NCI-H2107 (cell line): ENCODE data around the gene FDX1.
A peak's percentile ranks its signal among the peaks of the same experiment; 100 is the strongest.

Experiments
- DNase-seq: peaks from one replicate; lab custom pipeline; 2025; lab: John Stamatoyannopoulos, UW

The FDX1 gene

DNA sequence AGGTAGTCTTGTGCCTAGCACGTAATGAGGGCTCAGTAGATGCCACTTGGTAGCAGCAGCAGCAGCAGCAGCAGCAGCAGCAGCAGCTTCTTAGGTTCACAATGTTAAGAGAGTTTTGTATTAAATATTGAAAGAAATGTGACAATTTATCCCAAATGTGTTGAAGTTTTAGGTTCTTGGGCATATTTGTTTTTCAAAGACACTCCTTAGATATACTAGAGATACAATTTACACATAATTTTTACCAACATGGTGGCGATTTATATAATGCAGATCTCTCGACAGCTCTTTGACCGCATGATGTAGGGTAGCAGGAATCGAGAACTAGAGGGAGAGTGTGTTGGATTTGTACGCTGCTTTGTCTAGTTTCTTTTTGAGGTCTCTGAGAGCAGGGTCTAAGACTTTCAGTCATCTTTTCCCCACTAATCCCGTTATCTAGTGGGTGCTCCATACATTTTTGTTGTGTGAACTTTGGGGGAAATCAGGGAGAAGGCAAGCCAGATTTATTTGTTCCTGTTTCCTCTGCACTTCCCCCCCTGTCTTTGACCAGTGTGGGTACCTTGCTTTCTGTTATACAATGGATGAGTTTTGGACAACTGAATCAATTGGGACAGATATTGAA lies 1.4 kb downstream of the FDX1 start:
- DNase-seq: no peak

DNA sequence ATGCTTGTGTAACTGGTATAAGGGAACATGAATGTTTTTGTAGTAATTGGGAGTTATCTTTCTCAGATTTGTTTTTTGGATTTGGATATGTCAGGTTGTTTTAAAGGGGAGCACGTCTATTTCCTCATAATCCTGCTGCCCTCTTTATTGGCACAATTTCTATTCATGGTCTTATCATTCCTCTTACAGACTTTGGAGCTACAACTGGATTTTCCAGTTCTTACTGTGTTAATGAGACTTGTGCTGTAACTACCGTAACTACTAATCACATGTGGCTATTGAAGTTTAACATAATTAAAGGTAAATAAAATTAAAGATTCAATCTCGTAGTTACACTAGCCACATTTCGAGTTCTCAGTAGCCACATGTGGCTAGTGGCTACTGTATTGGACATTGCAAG lies 1.9 kb downstream of the FDX1 start:
- no peak for DNase-seq

DNA sequence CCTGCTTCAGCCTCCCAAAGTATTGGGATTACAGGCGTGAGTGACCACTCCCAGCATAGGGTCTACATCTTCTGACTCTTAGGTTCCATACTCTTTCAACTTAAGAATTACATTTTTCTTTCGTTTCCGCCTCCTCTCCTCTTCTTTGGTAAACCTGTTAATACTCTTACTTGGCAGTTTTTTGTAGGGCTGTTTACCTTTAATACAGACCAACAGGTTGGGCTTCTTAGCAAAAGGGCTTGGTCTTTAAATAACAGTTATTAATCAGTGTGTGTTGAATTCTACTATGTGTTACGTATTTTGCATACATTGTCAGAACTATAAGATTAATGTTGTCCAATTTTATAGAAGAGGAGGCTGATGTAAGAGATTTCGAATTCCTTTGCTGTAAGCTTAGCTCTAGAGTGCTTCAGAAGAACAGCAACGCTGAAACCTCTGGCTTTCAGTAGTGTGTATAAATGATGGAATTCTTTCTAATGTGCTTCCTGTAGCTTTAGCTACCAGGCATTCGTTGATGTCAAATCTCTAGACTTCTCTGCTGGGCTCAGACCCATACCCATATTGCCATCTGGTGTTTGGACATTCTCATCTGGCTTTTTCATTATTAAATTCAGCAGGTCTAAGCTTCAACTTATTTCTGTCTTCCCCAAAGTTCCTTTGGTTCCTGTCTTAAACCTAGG lies 3.1 kb downstream of the FDX1 start:
- DNase-seq: no peak

DNA sequence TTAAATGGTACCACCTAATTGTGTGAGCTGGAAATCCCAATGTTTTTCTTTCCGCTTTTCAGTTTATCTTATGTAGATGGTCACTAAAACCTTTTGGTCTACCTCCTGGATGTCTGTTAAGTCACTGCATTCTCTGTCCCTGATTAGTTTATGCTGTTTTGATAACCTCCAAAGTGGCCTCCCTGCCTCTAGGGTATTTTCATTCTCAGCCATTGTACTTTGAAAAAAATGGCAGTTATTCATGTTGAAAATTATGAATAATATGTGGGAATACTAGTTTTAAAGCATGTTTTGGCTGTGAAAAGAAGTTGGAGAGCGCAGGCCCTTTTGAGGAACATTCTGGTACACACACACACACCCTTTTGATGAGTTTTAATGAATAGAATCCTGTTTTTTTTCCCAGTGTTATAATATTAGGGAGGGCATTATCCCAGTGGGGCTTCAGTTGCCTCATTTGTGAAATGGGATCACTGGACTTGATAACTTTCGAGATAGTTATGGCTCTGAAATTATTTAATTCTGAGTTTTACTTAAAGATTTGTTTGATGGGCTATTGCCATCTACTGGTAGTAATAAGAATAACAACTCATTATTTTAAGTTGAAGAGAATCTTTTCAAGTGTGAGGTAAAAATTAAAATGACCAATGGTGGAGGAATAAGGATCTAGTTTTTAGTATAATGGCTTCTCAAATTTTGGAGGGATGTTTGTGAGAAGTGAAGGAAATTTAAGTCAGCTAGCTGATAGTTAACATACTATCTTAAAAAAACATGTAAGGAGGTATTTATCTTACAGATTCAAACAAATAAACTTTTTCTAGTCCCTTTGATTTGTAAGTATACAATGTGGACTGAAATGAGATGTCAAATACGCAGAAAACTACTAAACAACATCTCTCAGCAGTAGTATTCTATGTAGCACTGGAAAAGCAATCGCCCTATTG lies 3.9 kb downstream of the FDX1 start:
- no peak for DNase-seq

DNA sequence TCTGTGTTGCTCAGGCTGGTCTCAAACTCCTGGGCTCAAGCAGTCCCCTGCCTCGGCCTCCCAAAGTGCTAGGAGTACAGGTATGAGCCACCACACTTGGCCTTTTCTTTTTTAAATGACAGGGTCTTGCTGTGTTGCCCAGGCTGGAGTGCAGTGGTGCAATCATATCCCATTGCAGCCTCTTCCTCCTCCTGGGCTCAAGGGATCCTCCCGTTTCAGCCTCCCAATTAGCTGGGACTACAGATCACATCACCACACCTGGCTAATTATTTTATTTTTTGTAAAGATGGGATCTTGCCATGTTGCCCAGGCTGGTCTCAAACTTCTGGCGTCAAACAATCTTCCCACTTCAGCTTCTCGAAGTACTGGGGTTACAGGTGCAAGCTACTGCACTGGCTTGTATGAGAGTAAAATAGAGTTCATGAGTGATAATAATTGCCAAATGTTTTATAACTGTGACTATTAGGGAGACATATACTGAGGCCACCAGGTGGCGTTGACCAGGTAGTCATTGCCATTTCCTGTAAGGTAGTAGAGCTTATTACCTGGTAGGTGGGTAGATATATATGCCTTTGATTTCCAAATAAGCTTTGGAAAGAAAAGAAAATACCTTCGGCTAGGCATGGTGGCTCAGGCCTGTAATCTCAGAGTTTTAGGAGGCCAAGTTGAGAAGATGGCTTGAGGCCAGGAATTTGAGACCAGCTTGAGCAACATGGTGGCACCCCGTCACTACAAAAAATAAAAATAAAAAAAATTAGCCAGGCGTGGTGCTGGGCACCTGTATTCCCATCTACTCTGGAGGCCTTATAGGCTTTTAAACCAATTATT lies 5.4 kb downstream of the FDX1 start:
- DNase-seq: no peak

DNA sequence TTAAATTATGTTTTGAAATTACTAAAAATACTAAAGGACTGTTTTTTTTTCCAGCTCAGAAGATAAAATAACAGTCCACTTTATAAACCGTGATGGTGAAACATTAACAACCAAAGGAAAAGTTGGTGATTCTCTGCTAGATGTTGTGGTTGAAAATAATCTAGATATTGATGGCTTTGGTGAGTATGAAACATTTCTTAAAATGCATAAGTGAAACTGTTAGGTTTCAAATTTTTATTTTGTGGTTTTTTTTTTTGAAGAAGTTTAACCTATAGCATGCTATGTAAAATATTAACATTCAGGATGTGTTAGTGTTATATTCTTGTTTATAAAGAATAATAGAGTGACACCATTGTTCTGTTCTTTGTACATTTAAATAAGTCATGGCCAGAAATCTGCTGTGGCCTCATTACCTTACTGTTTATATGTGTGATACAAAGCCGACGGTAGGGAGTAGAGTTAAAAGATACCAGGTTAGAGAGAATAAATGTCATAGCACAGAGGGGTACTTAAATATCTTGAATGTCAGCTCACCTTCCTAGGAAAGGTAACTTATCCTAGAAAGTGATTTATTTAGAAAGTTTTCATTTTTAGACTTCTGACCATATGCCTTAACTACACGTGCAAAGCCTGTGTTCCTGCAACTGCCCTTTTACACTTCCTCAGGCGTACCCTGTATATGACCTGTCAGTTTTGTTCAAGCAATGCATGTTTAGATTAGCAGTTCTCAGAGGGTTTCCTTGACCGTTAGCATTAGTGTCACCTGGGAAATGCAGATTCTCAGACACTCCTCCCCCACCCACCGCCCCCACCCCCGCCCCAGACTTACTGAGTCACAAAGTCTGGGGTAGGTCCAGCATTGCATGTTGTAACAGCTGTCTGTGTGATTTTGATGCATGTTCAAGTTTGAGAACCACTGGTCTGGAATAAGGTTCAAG lies 6.3 kb downstream of the FDX1 start:
- no peak for DNase-seq

DNA sequence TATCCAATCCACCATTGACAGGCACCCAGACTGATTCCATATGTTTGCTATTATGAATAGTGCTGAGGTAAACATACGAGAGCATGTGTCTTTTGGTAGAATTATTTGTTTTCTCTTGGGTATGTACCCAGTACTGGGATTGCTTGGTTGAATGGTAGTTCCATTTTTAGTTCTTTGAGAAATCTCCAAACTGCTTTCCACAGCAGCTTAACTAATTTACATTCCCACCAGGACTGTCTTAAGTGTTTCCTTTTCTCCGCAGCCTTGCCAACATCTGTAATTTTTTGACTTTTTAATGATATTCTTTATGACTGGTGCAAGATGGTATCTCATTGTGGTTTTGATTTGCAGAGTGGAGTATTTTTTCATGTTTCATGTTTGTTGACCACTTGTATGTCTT lies 8.3 kb downstream of the FDX1 start:
- no peak for DNase-seq

DNA sequence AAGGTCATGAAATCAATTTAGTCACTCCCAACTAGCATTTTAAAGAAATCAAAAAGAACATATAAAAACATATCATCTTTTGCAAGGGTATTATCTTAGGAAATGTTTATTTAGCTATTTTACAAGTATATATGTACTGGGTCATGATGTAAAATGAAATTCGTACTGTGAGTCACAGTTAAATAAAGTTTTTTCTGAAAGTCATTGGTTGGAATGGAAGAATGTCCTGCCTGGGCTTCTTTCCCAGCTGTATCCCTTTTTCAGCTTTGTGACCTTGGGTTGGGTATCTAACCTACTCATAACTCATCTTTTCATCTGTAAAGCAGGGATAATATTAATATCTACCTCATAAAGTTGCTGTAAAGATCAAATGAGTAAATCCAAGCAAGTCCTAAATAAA lies 15.7 kb downstream of the FDX1 start:
- DNase-seq: no peak

DNA sequence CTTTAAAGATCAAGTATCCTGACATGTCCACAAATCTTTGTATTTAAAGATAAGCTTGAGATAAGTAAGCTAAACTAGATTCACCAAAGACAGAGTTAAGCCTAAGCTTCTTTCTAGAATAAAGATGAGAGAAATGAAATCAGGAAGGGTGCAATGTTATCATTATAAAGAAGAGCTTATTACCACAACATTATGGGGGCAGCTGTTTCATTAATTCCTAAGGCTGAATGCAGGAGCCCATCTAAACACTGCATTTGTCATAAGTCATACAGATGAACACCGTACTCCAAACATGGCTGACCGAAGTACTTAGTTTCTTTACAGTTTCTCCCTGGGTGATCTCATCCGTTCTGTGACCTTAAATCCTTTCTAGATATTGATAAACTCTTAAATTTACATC lies 16.3 kb downstream of the FDX1 start:
- DNase-seq: no peak

DNA sequence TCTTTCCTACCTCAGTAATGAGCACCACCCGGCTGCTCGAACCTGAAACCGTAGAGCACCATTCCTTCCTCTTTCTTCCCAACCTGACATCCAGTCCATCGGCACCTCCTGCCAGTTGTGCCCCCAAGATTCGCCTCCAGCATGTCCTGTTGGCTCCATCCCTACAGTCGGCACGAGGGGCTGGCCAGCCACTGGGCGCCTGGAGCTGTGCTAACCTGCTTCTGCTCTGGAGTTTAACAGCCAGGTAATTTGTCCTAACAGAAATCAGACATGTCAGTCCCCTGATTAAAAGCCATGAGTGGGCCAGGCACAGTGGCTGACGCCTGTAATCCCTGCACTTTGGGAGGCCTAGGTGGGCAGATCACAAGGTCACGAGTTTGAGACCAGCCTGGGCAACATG lies 16.8 kb downstream of the FDX1 start:
- DNase-seq: no peak

DNA sequence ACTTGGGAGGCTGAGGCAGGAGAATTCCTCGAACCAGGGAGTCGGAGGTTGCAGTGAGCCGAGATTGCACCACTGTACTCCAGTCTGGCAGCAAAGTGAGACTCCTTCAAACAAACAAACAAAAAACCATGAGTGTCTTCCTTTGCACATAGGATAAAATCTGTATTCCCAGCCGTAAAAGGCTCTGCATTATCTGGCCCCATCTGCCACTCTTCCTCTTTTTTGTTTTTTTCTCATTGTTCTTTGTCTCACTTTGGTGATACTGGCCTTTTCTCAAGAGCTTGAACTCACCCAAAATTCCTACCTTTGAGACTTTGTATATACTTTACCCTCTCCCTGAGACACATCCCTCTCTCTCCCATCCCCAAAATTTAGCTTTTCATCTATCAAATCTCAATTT lies 17.6 kb downstream of the FDX1 start:
- DNase-seq: no peak

DNA sequence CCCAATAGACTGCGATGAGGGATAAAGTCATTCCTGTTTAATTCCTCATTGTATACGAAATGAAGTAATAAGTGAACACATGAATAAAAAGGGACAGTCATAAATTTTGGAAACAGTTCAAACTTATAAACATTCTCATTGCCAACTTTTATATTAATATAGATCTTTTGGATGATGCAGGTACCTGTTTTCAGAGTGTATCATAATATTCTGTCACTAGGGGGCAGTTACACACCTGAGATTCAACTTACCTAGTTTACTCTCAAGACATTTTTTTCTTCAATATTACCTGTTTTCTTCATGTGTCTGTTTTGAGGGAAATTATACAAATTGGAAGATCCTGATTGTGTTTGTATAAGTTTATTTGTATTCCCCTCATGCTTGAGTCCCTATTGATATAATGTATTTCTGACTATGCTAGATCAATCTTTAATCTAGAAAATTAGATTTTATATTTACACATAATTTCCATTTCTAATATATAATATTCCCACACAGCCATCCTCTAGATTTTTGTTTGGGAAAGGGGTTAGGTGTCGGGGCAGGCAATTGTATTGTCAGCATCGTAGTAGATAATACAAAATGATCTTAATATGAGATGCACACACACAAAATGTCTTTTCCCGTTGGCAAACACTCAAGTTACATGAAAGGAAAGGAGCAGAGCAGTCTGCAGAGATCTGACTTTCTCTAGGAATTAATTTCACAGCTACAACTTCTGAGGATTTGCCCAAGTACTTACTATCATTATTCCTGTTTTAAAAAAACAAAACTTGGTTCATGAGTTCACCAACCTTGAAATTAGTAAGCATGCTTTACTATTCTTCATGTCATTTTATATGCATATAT lies 18.4 kb downstream of the FDX1 start:
- no peak for DNase-seq

DNA sequence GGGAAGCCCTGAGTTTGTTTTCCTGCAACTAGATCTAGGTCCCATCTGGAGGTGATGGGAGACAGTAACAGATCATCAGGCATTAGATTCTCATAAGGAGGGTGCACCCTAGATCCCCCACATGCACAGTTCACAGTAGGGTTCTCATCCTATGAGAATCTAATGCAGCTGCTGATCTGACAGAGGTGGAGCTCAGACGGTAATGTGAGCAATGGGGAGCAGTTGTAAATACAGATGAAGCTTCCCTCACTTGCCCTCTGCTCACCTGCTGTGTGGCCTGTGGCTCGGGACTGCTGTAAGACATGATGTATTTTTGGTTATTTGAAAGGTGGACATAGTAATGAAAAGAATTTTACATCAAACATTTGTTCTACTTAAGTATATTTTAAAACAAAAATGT lies 20.5 kb downstream of the FDX1 start:
- DNase-seq: no peak

DNA sequence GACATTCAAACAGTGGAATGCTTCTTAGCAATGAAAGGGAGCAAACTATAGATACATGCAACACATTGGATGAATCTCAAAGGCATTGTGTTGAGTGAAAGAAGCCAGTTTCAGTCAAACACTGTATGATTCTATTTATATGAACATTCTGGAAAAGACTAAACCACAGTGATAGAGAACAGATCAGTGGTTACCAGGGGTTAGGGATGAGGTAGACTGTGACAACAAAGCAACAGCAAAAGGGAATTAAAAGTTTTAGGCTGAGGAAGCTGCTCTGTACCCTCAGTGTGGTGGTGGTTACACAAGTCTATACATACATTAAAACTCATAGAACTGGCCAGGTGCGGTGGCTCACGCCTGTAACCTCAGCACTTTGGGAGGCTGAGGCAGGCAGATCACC lies 23.0 kb downstream of the FDX1 start:
- no peak for DNase-seq

DNA sequence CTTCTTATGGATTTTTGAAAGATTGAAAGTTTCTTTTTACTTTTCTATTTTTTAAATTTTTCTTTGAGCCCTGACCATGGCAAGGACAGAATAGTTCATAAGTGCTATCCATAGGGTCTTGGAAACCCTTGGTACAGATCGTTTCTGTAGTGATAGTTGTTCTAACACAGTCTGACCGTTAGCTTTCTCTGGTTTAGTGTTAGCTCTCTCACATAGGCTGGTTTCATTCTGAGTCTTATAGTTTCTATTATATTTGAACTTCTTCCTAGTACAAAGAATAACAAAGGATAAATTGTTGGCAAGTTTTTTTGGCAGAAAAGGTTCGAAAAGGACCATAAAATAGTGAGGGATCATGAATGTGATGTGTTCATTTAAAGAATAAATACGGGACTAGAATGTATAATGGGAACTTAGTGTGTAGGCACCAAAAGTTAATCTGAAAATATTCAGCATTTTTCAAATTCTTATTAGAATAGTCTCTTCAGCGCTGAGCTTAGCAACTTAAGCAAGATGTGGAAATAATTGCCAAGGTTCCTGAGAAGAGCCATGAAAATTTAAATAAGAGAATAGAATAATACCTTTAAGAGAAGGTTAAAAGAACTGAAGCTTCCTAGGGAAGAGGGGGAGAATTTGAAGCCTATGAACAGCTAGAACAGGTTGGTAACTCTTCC lies 24.1 kb downstream of the FDX1 start:
- DNase-seq: no peak

DNA sequence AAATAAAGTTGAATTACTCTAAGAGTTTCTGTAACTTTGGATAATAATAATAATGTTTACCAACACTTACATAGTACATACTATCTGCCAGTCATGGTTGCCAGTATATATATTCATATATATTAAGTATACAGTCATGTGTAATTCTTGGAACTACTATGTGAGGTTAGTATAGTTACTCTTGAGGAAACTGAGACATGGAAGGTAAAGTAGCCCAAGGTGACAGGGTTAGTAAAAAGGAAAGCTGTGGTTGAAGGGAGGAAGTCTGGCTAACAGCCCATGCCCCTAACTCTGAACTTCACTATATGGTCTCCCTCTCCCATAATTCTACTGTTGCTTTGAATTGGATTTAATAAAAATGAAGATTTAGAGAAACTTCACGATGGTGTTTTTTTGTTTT lies 24.9 kb downstream of the FDX1 start:
- no peak for DNase-seq

DNA sequence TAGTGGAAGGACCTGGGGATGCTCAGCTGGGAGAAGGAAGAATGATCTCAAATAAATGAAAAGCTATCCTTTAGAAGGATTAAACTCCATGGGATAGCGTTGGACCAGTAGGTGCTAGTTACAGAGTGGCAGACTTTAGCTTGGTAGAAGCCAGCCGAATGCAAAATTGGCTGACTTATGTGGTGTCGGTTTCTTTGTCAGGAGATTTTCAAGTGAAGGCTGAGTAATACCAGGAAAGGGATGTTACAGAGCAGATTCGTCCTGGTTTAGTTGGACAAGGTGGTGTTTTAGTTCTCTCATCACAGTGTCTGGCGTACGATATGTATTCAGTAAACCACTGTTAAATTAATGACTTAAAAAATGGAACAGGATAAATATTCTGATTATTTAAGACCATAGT lies 26.0 kb downstream of the FDX1 start:
- DNase-seq: no peak

DNA sequence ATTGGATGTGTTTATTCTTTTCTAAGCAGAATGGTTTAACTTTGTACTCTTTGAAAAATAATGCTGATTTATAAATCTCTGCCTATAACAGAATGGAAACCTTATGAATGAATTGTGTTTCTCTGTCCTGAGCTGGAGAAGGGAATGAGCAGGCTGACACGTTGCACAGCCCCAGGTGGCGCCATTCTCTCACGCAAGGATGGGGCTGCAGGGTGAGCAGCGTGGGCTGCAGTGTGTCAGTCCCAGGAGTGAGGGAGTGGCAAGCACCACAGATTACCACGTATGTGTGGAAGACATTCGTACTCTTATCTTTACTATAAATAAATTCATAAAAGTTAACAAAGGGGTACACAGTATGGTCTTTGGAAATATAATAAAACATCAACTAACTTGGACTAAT lies 33.4 kb downstream of the FDX1 start:
- peak; percentile 14 for DNase-seq

DNA sequence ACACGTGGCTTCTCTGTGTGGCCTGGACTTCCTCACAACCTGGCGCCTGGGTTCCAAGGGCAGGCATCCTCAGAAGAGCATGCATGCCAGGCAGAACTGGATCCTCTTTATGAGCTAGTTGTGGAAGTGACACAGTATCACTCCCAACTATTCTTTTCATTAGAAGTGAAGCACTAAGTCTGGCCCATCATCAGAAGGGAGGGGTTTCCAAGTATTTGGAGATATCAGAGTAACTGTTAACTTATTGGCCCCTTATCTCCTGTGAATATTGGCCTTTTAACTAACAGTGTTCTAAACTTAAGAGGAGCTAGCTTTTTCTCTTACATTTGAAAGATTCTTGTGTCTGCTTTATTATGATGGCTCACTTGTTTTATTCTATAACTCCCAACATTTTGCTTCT lies 35.5 kb downstream of the FDX1 start:
- no peak for DNase-seq

DNA sequence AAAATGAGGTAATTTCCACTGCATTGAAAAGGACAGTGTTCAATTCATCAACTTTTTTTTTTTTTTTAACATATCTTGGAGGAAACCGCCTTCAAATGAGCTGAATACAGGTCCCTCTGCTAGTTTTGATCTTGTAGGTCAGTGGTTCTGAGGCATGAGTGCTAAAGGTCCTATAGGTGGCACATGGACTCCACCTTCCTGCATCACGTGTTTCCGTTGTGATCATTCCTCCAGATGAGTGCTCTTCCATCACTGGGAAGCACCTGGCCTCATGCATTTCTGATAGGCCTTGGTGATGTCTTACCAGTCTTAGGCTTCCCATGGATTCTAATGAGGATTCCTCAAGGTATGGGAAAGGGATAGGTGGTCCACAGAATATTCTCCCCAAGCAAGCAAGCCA lies 37.8 kb downstream of the FDX1 start:
- DNase-seq: no peak
